Esophagus muscularis mucosa (tissue), 4 donors: Measurements from ENCODE around the gene TRIM49D1. TPM values are rescaled to one million over a fixed set of nuclear protein-coding genes. Genes with fewer than 3 reads are reported as not detected.

Source experiments
- small RNA-seq, 3 donors: library from RNA; depleted of rRNA; stranded (forward); fragments of <200 nt; gene quantifications; one replicate each; pipeline ENCODE3, GENCODE V24; 2016
- total RNA-seq, 4 donors: library from RNA; depleted of rRNA; stranded (reverse); fragments of >200 nt; gene quantifications; one replicate each; pipeline versions ENCODE4 v1.1.0 to v1.2.1, GENCODE V29; 2016

Gene TRIM49D1
- total RNA-seq, 4 donors from 2014 or later: not detected

Small RNAs within 50 kb of the gene (small RNA-seq; reads per million reads assigned to genes)
- 0 reads per million in 3 donors for gene AP004607.1

Other genes starting within 250 kb of the TRIM49D1 start
- gene TRIM77, start 211.9 kb downstream of the TRIM49D1 start, total RNA-seq: not detected
- not detected for gene TRIM49, start 113.7 kb downstream of the TRIM49D1 start, total RNA-seq
- not detected for gene TRIM64B, start 43.8 kb downstream of the TRIM49D1 start, total RNA-seq
- gene TRIM49D2, start 1.8 kb upstream of the TRIM49D1 start, total RNA-seq: not detected
- gene TRIM64, start 43.8 kb upstream of the TRIM49D1 start, total RNA-seq: not detected
- not detected for gene TRIM49C, start 108.9 kb upstream of the TRIM49D1 start, total RNA-seq
- gene UBTFL1, start 163.7 kb upstream of the TRIM49D1 start, total RNA-seq: not detected
- gene NAALAD2, start 212.4 kb upstream of the TRIM49D1 start, total RNA-seq: 1 to 10 TPM in 2 of 4 donors, under 1 TPM in 2; 0.78 to 3.3 (median 1.1) TPM